A549 (cell line): ENCODE data around the gene PRKG1. TPM values are rescaled to one million over a fixed set of nuclear protein-coding genes. Genes with fewer than 3 reads are reported as not detected.

ENCODE experiments used
- ATAC-seq, 2 experiments: fragments of 200-7000 bp in 1 of 2; fragments of >200 bp in 1 of 2; cut with Nextera tagmentation in 1 of 2; cut with Tn5 transposase in 1 of 2; 3 replicates each; pipeline versions ENCODE4 v1.8.0 to v1.9.1; 2018 to 2020; ENCODE audit warnings: mild to moderate bottlenecking in 1 of 2, moderate library complexity in 1 of 2
- CTCF ChIA-PET: fragments of 300-600 bp; sonication (Branson Sonifier 250); formaldehyde crosslinking; extraction: SDS; loops from one replicate; lab custom pipeline; 2021; ENCODE audit warnings: antibody characterized with exemption, inconsistent platforms; lab: Yijun Ruan, JAX
- POLR2A ChIA-PET: fragments of 350-600 bp; formaldehyde crosslinking; extraction: SDS; loops from one replicate; lab custom pipeline; 2021; ENCODE audit warnings: antibody characterized with exemption, inconsistent platforms; lab: Yijun Ruan, JAX
- DNase-seq, 2 experiments: peaks; one replicate each; pipeline versions ENCODE4 v3.0.0 to v3.0.0-alpha.2; 2011 to 2016; ENCODE audit warnings: low read depth in 1 of 2, low spot score in 1 of 2
- FAIRE-seq: peaks from 2 replicates; lab custom pipeline; 2011; peaks lifted over from hg19 to GRCh38; lab: Jason Lieb, UNC
- H3K27ac ChIP-seq, 2 experiments: fragments of >200 bp; sonication (Bioruptor Twin); formaldehyde crosslinking; 3 replicates each; pipeline ENCODE4 v1.5.1; 2016 to 2017
- H3K4me1 ChIP-seq: fragments of >200 bp; sonication (Bioruptor Twin); formaldehyde crosslinking; 3 replicates; pipeline ENCODE4 v1.6.1; 2016
- H3K4me2 ChIP-seq: fragments of >200 bp; sonication (Bioruptor Twin); formaldehyde crosslinking; 3 replicates; pipeline ENCODE4 v1.6.1; 2016
- H3K4me3 ChIP-seq: fragments of >200 bp; sonication (Bioruptor Twin); formaldehyde crosslinking; 3 replicates; pipeline ENCODE4 v1.5.1; 2016
- H3K9me3 ChIP-seq: fragments of >200 bp; sonication (Bioruptor Twin); formaldehyde crosslinking; 3 replicates; pipeline ENCODE4 v1.6.1; 2016
- BCL3 ChIP-seq: fragments of >200 bp; sonication (Bioruptor Twin); formaldehyde crosslinking; IDR thresholded peaks from 3 replicates; pipeline ENCODE4 v1.6.1; 2016
- CBX8 ChIP-seq: fragments of 200-600 bp; sonication (generic); IDR thresholded peaks from 2 replicates; pipeline ENCODE4 v1.6.1; 2016
- CEBPB ChIP-seq, 2 experiments: fragments of >200 bp in 1 of 2; sonication (Bioruptor Twin) in 1 of 2; formaldehyde crosslinking in 1 of 2; IDR thresholded peaks; 2 replicates each; pipeline ENCODE4 v1.6.1; 2012 to 2016
- CTCF ChIP-seq: fragments of >200 bp; sonication (Bioruptor Twin); formaldehyde crosslinking; IDR thresholded peaks from 3 replicates; pipeline ENCODE4 v1.5.1; 2016
- E2F6 ChIP-seq: IDR thresholded peaks from 2 replicates; pipeline ENCODE4 v1.6.1; 2012; ENCODE audit warnings: low read depth, borderline replicate concordance
- EP300 ChIP-seq, 2 experiments: fragments of >200 bp; sonication (Bioruptor Twin); formaldehyde crosslinking; IDR thresholded peaks; 2 replicates in 1 of 2; 3 replicates in 1 of 2; pipeline ENCODE4 v1.6.1; 2016 to 2017
- FOSB ChIP-seq: fragments of 250-450 bp; sonication (Bioruptor Pico); IDR thresholded peaks from 2 replicates; pipeline ENCODE4 v1.5.0; 2020; ENCODE audit warnings: mild to moderate bottlenecking, moderate library complexity
- HOXB13 ChIP-seq: fragments of 250-450 bp; sonication (Bioruptor Pico); IDR thresholded peaks from 2 replicates; pipeline ENCODE4 v1.5.0; 2020; ENCODE audit warnings: low read depth, mild to moderate bottlenecking, moderate library complexity
- KDM1A ChIP-seq: fragments of 200-600 bp; sonication (generic); IDR thresholded peaks from 2 replicates; pipeline ENCODE4 v1.6.1; 2016; ENCODE audit warnings: low read depth, mild to moderate bottlenecking
- MAX ChIP-seq: IDR thresholded peaks from 2 replicates; pipeline ENCODE4 v1.6.1; 2012
- MAZ ChIP-seq: fragments of 150-350 bp; IDR thresholded peaks from 2 replicates; pipeline ENCODE4 v1.6.1; 2014; ENCODE audit warnings: antibody characterized with exemption, low read depth, low read length, borderline replicate concordance
- NFE2L2 ChIP-seq: fragments of 150-350 bp; conservative IDR thresholded peaks from 2 replicates; pipeline ENCODE4 v1.6.1; 2014; ENCODE audit warnings: low read length
- NPAS2 ChIP-seq: fragments of 250-450 bp; sonication (Bioruptor Pico); IDR thresholded peaks from 2 replicates; pipeline ENCODE4 v1.8.0; 2022; ENCODE audit warnings: mild to moderate bottlenecking, moderate library complexity, borderline replicate concordance
- PBX3 ChIP-seq: IDR thresholded peaks from 2 replicates; pipeline ENCODE4 v1.6.1; 2012
- RAD21 ChIP-seq, 2 experiments: fragments of >200 bp in 1 of 2; sonication (Bioruptor Twin) in 1 of 2; formaldehyde crosslinking in 1 of 2; IDR thresholded peaks in 1 of 2; conservative IDR thresholded peaks in 1 of 2; 2 replicates in 1 of 2; 3 replicates in 1 of 2; pipeline ENCODE4 v1.6.1; 2012 to 2018; ENCODE audit warnings: inconsistent platforms in 1 of 2
- REST ChIP-seq: fragments of 200-600 bp; sonication (generic); IDR thresholded peaks from 2 replicates; pipeline ENCODE4 v1.6.1; 2016; ENCODE audit warnings: antibody characterized with exemption, mild to moderate bottlenecking, moderate library complexity
- RNF2 ChIP-seq: fragments of 200-600 bp; sonication (generic); IDR thresholded peaks from 2 replicates; pipeline ENCODE4 v1.6.1; 2016; ENCODE audit warnings: low read depth, mild to moderate bottlenecking, antibody characterized with exemption, moderate library complexity, borderline replicate concordance
- SMC3 ChIP-seq: fragments of >200 bp; sonication (Bioruptor Twin); formaldehyde crosslinking; IDR thresholded peaks from 3 replicates; pipeline ENCODE4 v1.6.1; 2018; ENCODE audit warnings: inconsistent platforms
- TFCP2L1 ChIP-seq: fragments of 250-450 bp; sonication (Bioruptor Pico); IDR thresholded peaks from 2 replicates; pipeline ENCODE4 v1.5.0; 2021; ENCODE audit warnings: mild to moderate bottlenecking
- USF2 ChIP-seq: fragments of 450-650 bp; IDR thresholded peaks from 2 replicates; pipeline ENCODE4 v1.6.1; 2014; ENCODE audit warnings: antibody characterized with exemption
- ZC3H11A ChIP-seq: fragments of 450-650 bp; IDR thresholded peaks from 2 replicates; pipeline ENCODE4 v1.6.1; 2014; ENCODE audit warnings: antibody characterized with exemption, mild to moderate bottlenecking
- ZFP36 ChIP-seq: fragments of 450-650 bp; IDR thresholded peaks from 2 replicates; pipeline ENCODE4 v1.6.1; 2014; ENCODE audit warnings: borderline replicate concordance; ENCODE audit not compliant: partially characterized antibody
- WGBS: methylation state at CpG from one replicate; pipeline ENCODE4 v1.1.6; 2017; ENCODE audit errors: missing lambda C conversion rate; 5-methylcytosine and 5-hydroxymethylcytosine counted together
- polyA plus RNA-seq, 4 experiments: library from polyadenylated mRNA; depleted of rRNA in 3 of 4; stranded (reverse); fragments of >200 nt; fragmentation: RNase III in 1 of 4; extraction: RNeasy Plus Mini Kit Qiagen cat#74134 plus additional on column Dnase treatment in 1 of 4; gene quantifications; 2 replicates in 3 of 4; 3 replicates in 1 of 4; pipeline ENCODE4 v1.2.3, GENCODE V29; 2011 to 2017

Gene PRKG1
- polyA plus RNA-seq, 2 of the 4 experiments (the other 2 are of a cell fraction): not detected

- ChIA-PET CTCF (no interaction called here), POLR2A (no interaction called here)
- DNase-seq (no peak), FAIRE-seq (no peak), ATAC-seq (no peak)
- whole genome bisulfite sequencing: 12% methylated on average over 5 of the region's 5 CpGs
- TF ChIP-seq ZFP36 (no peak), KDM1A (no peak), MAX (no peak), SMC3 (no peak), HOXB13 (no peak), EP300 (IDR thresholded peaks at IDR 0.05) (no peak), ZC3H11A (no peak), USF2 (no peak), FOSB (CRISPR knock-in tag) (no peak), CEBPB (IDR thresholded peaks at IDR 0.05) (no peak), TFCP2L1 (CRISPR knock-in tag) (no peak), NFE2L2 (no peak)
- Histone ChIP-seq H3K4me2 (no peak overlapping the region), H3K4me3 (no peak overlapping the region), H3K27ac (no peak overlapping the region), H3K4me1 (no peaks in the 10 kb centered on the region), H3K9me3 (no peaks in the 10 kb centered on the region)
These were observed 924.8 kb downstream of the PRKG1 start for GRCh38 chr10:51999096-51999495.

GRCh38 chr10:52004342-52004949 is 930.2 kb downstream of the PRKG1 start:
- H3K4me3 ChIP-seq: no peak overlapping the region
- H3K9me3 ChIP-seq: no peaks in the 10 kb centered on the region
- ATAC-seq (peak; percentile 54 to 81; a peak in 3 of 6 replicates), DNase-seq (peak; percentile 38 to 41), FAIRE-seq (peak; percentile 61)
- no peak overlapping the region for H3K4me2 ChIP-seq
- ChIA-PET POLR2A (no interaction called here), CTCF (interaction anchor here (0.6 to 1.9 kb wide), 10 partner anchors 9 to 1023 kb away, joined by 3 to 9 read pairs (median 3); no protein-coding TSS in a partner anchor)
- TF ChIP-seq RNF2: no peak
- no peak for TF ChIP-seq MAX
- TF ChIP-seq PBX3: no peak
- no peak for TF ChIP-seq CBX8
- TF ChIP-seq BCL3: no peak
- no peak for TF ChIP-seq E2F6
- TF ChIP-seq CTCF: peak; percentile 42; the same call in 2 of the 3 replicates
- TF ChIP-seq REST: no peak
- no peak for TF ChIP-seq NPAS2
- peak; percentile 47 to 54; a peak in 4 of 5 replicates for TF ChIP-seq RAD21 (conservative IDR thresholded peaks at IDR 0.05 in 1 of 2, IDR thresholded peaks at IDR 0.05 in 1 of 2)
- TF ChIP-seq MAZ: no peak
- TF ChIP-seq SMC3: 0 out of 3 replicates have a peak, but pooled peaks have one; percentile 44
- H3K27ac ChIP-seq: no peak overlapping the region
- WGBS: 26% methylated on average over 5 of the region's 5 CpGs
- H3K4me1 ChIP-seq: no peaks in the 10 kb centered on the region
